Astrocyte (in vitro differentiated cells and primary cell): ENCODE data around the gene ATRIP.

Source experiments
- CTCF ChIP-seq: IDR thresholded peaks from 2 replicates; pipeline ENCODE4 v1.5.1; 2011; ENCODE audit warnings: low read depth, mild to moderate bottlenecking, inconsistent platforms, low read length, moderate library complexity; ENCODE audit not compliant: insufficient read depth
- EZH2 ChIP-seq: IDR thresholded peaks from 2 replicates; pipeline ENCODE4 v1.6.1; 2012; ENCODE audit warnings: mild to moderate bottlenecking, low read length, inconsistent platforms; ENCODE audit not compliant: insufficient read depth

GRCh38 chr3:48414376-48415250 is 31.9 kb upstream of the ATRIP start:
- TF ChIP-seq CTCF = no peak
- TF ChIP-seq EZH2 = no peak
